Naive thymus-derived CD8-positive, alpha-beta T cell (primary cell): Measurements from ENCODE around the gene GFER. TPM values are rescaled to one million over a fixed set of nuclear protein-coding genes. Genes with fewer than 3 reads are reported as not detected.
A peak's percentile ranks its signal among the peaks of the same experiment; 100 is the strongest.

Source experiments
- ATAC-seq, 2 donors: fragments of 150-1000 bp; cut with Tn5 transposase in 1 of 2; sonication (Bioruptor Pico), chemical (Tn5 transposase) in 1 of 2; 1 replicate in 1 of 2; 2 replicates in 1 of 2; pipeline ENCODE4 v1.10.0; 2021; ENCODE audit warnings: mild to moderate bottlenecking in 2 of 2, moderate library complexity in 2 of 2
- POLR2A ChIA-PET: fragments of 350-600 bp; sonication (Branson Sonifier 250); formaldehyde crosslinking; loops from one replicate; lab custom pipeline; 2021; ENCODE audit warnings: antibody characterized with exemption; lab: Charles Lee
- DNase-seq, 10 donors: peaks; one replicate each; pipeline versions ENCODE4 v3.0.0 to v3.0.0-alpha.2; 2020 to 2022
- H3K27ac Mint-ChIP-seq, 10 donors: one replicate each; pipeline ENCODE4 v1.8.0; 2020 to 2022; ENCODE audit warnings: mild to moderate bottlenecking in 10 of 10, mixed read lengths in 10 of 10, moderate library complexity in 4 of 10, inconsistent platforms in 1 of 10
- H3K27me3 Mint-ChIP-seq, 5 donors: one replicate each; pipeline ENCODE4 v1.8.0; 2021 to 2022; ENCODE audit warnings: mixed read lengths in 5 of 5
- H3K36me3 Mint-ChIP-seq, 3 donors: one replicate each; pipeline ENCODE4 v1.8.0; 2020 to 2022; ENCODE audit warnings: mixed read lengths in 3 of 3, mild to moderate bottlenecking in 2 of 3, inconsistent platforms in 1 of 3
- H3K4me1 Mint-ChIP-seq, 4 donors: one replicate each; pipeline ENCODE4 v1.8.0; 2021 to 2022; ENCODE audit warnings: mixed read lengths in 4 of 4
- H3K4me3 Mint-ChIP-seq, 10 donors: one replicate each; pipeline ENCODE4 v1.8.0; 2020 to 2022; ENCODE audit warnings: mild to moderate bottlenecking in 10 of 10, mixed read lengths in 10 of 10, moderate library complexity in 6 of 10, inconsistent platforms in 1 of 10
- H3K9me3 Mint-ChIP-seq, 9 donors: one replicate each; pipeline ENCODE4 v1.8.0; 2020 to 2022; ENCODE audit warnings: mixed read lengths in 9 of 9, mild to moderate bottlenecking in 3 of 9, inconsistent platforms in 1 of 9, moderate library complexity in 1 of 9
- polyA plus RNA-seq, 3 donors: library from polyadenylated mRNA; unstranded; fragments of 300-500 nt; fragmentation: Illumina TruSeq; gene quantifications; one replicate each; pipeline ENCODE4 v1.2.3, GENCODE V29; 2021
- total RNA-seq, 8 experiments: library from RNA in 2 of 8; stranded (reverse) in 2 of 8; gene quantifications; one replicate each; pipeline ENCODE4 v1.2.3 and lab custom pipeline; 2021 to 2026

Gene GFER
- total and polyA plus RNA-seq, 5 experiments from 2014 or later: 15.9 to 30.0 (median 22.3) TPM

GRCh38 chr16:2026461-2027023 is 42.5 kb downstream of the GFER start, which contains the start of gene NHERF2:
Gene NHERF2, plus strand, starts transcription at chr16:2026902. Its CDS starts 104 bp downstream, at chr16:2027006.
- peak within 1 kb of the TSS in 4 of 10 donors; percentile 52 to 87 (median 64) for H3K27ac Mint-ChIP-seq
- peaks cover 8 to 25% (median 20%) of the 10 kb centered on the region in 4 donors for H3K4me1 Mint-ChIP-seq
- ATAC-seq (peak; percentile 24 to 54), DNase-seq (peak in 4 of 10 donors; percentile 34 to 45 (median 39))
- H3K9me3 Mint-ChIP-seq: no peaks in the 10 kb centered on the region
- H3K27me3 Mint-ChIP-seq: peaks cover 4 to 19% (median 8%) of the 10 kb centered on the region in 5 donors
- H3K36me3 Mint-ChIP-seq: no peaks in the 10 kb centered on the region
- POLR2A ChIA-PET: interaction anchor here (0.6 to 3.1 kb wide), 3 partner anchors 35 to 179 kb away, joined by 3 to 21 read pairs (median 4); partner anchors contain the start of genes MLST8 and TRAF7
- peak within 1 kb of the TSS; percentile 64 to 89 (median 76) for H3K4me3 Mint-ChIP-seq

GRCh38 chr16:2027024-2028010 is 43.3 kb downstream of the GFER start:
- H3K36me3 Mint-ChIP-seq: no peaks in the 10 kb centered on the region
- peak overlapping the region; percentile 64 to 89 (median 76) for H3K4me3 Mint-ChIP-seq
- POLR2A ChIA-PET: interaction anchor here (0.6 to 3.1 kb wide), 11 partner anchors 11 to 178 kb away, joined by 3 to 21 read pairs (median 3); partner anchors contain the start of genes MLST8, NTHL1, RPS2 and TRAF7
- ATAC-seq: peak; percentile 21 to 48
- H3K27ac Mint-ChIP-seq: peak overlapping the region in 4 of 10 donors; percentile 52 to 87 (median 64)
- peaks cover 8 to 29% (median 21%) of the 10 kb centered on the region in 4 donors for H3K4me1 Mint-ChIP-seq
- DNase-seq: peak in 3 of 10 donors; percentile 33 to 36 (median 34)
- no peaks in the 10 kb centered on the region for H3K9me3 Mint-ChIP-seq
- peaks cover 3 to 11% (median 8%) of the 10 kb centered on the region in 5 donors for H3K27me3 Mint-ChIP-seq

GRCh38 chr16:2028146-2028545 is 44.2 kb downstream of the GFER start:
- no peak for ATAC-seq
- Mint-ChIP-seq H3K4me3 (peak overlapping the region in 9 of 10 donors; percentile 36 to 89 (median 75)), H3K27me3 (peaks cover 0 to 3% (median under 1%) of the 10 kb centered on the region in 5 donors), H3K4me1 (peaks cover 5 to 28% (median 15%) of the 10 kb centered on the region in 4 donors), H3K9me3 (no peaks in the 10 kb centered on the region), H3K36me3 (no peaks in the 10 kb centered on the region), H3K27ac (peak overlapping the region in 3 of 10 donors; percentile 17 to 72 (median 38))
- DNase-seq: no peak
- POLR2A ChIA-PET: interaction anchor here (0.6 to 3.1 kb wide), 7 partner anchors 12 to 127 kb away, joined by 3 to 21 read pairs (median 3); partner anchors contain the start of genes RPS2 and TRAF7

GRCh38 chr16:2028620-2029220 is 44.7 kb downstream of the GFER start:
- DNase-seq (no peak), ATAC-seq (no peak)
- Mint-ChIP-seq H3K4me1 (peaks cover 5 to 24% (median 13%) of the 10 kb centered on the region in 4 donors), H3K27ac (peak overlapping the region in 1 of 10 donors; percentile 59), H3K36me3 (no peaks in the 10 kb centered on the region), H3K4me3 (no peak overlapping the region), H3K9me3 (no peaks in the 10 kb centered on the region), H3K27me3 (no peaks in the 10 kb centered on the region)
- POLR2A ChIA-PET: interaction anchor here (1.4 to 3.1 kb wide), 2 partner anchors 64 to 126 kb away, joined by 6 to 21 read pairs; partner anchors contain the start of genes RPS2 and TRAF7

DNA sequence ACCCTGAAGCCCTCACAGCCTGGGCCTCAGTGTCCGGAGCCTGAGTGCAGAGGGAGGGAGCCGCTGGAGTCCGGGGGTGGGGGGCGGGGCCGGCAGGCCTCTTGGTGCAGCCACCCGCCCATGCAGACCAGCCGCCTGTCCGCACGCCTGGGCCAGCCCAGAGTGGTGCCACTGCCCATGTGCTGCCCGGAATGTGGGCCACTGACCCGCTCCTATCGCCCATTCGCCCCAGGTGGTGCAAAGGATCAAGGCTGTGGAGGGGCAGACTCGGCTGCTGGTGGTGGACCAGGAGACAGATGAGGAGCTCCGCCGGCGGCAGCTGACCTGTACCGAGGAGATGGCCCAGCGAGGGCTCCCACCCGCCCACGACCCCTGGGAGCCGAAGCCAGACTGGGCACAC is 45.4 kb downstream of the GFER start:
- H3K9me3 Mint-ChIP-seq: no peaks in the 10 kb centered on the region

DNA sequence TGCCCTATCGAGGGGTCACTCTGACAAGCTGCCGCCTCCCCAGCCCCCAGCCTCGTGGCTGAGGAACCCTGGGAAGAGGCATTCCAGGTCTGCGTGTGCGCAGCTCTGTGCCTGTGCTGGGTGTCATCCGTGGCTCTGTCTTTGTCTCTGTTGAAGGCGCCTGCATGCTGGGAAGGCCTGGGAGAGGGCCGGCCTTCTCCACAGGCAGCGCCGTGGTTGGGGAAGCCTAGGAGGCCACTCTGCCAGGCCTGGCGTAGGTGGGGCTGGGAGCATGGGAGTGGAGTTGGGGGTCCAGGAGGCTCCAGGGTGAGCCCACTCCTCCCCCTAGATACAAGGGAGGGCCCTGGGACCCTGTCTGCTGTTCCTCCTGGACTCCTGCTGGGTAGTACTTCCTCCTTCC is 46.0 kb downstream of the GFER start:
- POLR2A ChIA-PET: interaction anchor here (0.6 to 1.2 kb wide), 2 partner anchors 15 to 125 kb away, joined by 3 to 4 read pairs; partner anchors contain the start of gene TRAF7
- H3K27me3 Mint-ChIP-seq: no peaks in the 10 kb centered on the region
- no peak overlapping the region for H3K27ac Mint-ChIP-seq
- peaks cover 1 to 18% (median 8%) of the 10 kb centered on the region in 4 donors for H3K4me1 Mint-ChIP-seq
- ATAC-seq (no peak), DNase-seq (no peak)
- H3K9me3 Mint-ChIP-seq: no peaks in the 10 kb centered on the region
- no peaks in the 10 kb centered on the region for H3K36me3 Mint-ChIP-seq
- no peak overlapping the region for H3K4me3 Mint-ChIP-seq

More for the DNA sequence above, 45.4 kb downstream of the GFER start:
- no peaks in the 10 kb centered on the region for H3K27me3 Mint-ChIP-seq
- H3K4me1 Mint-ChIP-seq: peaks cover 1 to 20% (median 8%) of the 10 kb centered on the region in 4 donors
- H3K36me3 Mint-ChIP-seq: no peaks in the 10 kb centered on the region
- POLR2A ChIA-PET: no interaction called here
- ATAC-seq (no peak), DNase-seq (no peak)
- H3K4me3 Mint-ChIP-seq: no peak overlapping the region
- no peak overlapping the region for H3K27ac Mint-ChIP-seq

- H3K4me1 Mint-ChIP-seq: peaks cover 0 to 9% (median 6%) of the 10 kb centered on the region in 4 donors
Measured at GRCh38 chr16:2031081-2031577, 47.1 kb downstream of the GFER start.

GRCh38 chr16:2032285-2033056 is 48.5 kb downstream of the GFER start:
- DNase-seq (no peak), ATAC-seq (peak; percentile 10 to 29)
- peaks cover 0 to 8% (median 5%) of the 10 kb centered on the region in 4 donors for H3K4me1 Mint-ChIP-seq
- peak overlapping the region in 2 of 10 donors; percentile 26 to 62 for H3K4me3 Mint-ChIP-seq
- peak overlapping the region in 4 of 10 donors; percentile 15 to 83 (median 82) for H3K27ac Mint-ChIP-seq
- POLR2A ChIA-PET: interaction anchor here (0.7 to 1.8 kb wide), 3 partner anchors 121 to 529 kb away, joined by 3 to 5 read pairs (median 3); partner anchors contain the start of gene TRAF7
- H3K27me3 Mint-ChIP-seq: no peaks in the 10 kb centered on the region
- H3K36me3 Mint-ChIP-seq: no peaks in the 10 kb centered on the region
- no peaks in the 10 kb centered on the region for H3K9me3 Mint-ChIP-seq

More at GRCh38 chr16:2031081-2031577, 47.1 kb downstream of the GFER start:
- ATAC-seq (no peak), DNase-seq (no peak)
- Mint-ChIP-seq H3K9me3 (no peaks in the 10 kb centered on the region), H3K4me3 (no peak overlapping the region), H3K36me3 (no peaks in the 10 kb centered on the region), H3K27ac (no peak overlapping the region), H3K27me3 (no peaks in the 10 kb centered on the region)
- POLR2A ChIA-PET: interaction anchor here (0.7 to 1.2 kb wide), 3 partner anchors 16 to 124 kb away, joined by 3 to 7 read pairs (median 5); partner anchors contain the start of genes NTHL1, TRAF7 and TSC2

DNA sequence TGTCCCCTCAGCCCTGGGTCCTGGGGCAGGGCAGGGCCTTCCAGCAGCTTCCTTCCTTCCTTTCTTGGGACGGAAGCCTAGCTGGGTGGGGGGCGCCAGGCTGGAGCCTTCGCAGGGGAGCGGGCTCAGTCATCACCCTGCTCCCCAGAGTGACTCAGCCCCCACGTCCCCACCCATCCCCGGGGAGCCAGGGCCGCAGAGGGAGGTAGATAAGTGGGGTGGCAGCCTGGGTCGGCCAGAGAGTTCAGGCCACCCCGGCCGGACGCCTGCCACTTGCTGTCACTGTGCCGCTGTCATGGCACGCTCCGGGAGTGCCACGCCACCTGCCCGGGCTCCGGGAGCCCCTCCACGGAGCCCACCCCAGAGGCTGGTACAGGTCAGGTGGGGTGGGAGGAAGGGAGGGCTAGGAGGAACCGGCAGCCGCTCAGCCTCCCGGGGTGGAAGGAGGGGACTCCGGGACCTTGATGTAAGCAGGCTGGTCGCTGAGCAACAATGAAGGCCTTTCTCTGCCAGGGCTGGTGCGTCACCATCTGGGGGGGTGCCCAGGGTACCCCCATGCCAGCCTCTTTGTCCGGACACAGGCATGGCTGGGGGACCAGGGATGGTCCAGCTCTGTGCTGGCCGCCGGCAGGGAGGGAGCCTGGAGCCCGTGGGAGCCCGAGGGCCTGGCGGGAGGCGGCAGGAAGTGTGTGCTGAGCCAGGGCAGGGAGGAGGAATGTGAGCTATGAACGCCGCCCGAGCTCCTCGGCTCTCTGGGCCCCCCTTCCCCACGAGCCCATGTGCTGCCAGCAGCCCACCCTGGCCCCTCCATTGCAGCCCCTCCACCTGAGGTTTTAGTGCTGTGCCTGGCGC is 49.3 kb downstream of the GFER start:
- peak; percentile 78 to 87 for ATAC-seq
- peak in 3 of 10 donors; percentile 20 to 38 (median 31) for DNase-seq
- Mint-ChIP-seq H3K36me3 (no peaks in the 10 kb centered on the region), H3K4me3 (peak overlapping the region in 7 of 10 donors; percentile 18 to 57 (median 38)), H3K27ac (peak overlapping the region in 4 of 10 donors; percentile 25 to 87 (median 62)), H3K9me3 (no peaks in the 10 kb centered on the region), H3K4me1 (peaks cover 0 to 8% (median 2%) of the 10 kb centered on the region in 4 donors), H3K27me3 (no peaks in the 10 kb centered on the region)
- POLR2A ChIA-PET: interaction anchor here (1.8 kb wide), 1 partner anchor 122 kb away, joined by 5 read pairs; the partner anchor contains the start of gene TRAF7
